Measurements from ENCODE around the gene VAV1.
A peak's percentile ranks its signal among the peaks of the same experiment; 100 is the strongest.
"Not testable (repeated sequence)": the region's sequence is repeated elsewhere in the genome, so short reads cannot be mapped to it uniquely, and the experiment has no call there.

The VAV1 gene

DNA sequence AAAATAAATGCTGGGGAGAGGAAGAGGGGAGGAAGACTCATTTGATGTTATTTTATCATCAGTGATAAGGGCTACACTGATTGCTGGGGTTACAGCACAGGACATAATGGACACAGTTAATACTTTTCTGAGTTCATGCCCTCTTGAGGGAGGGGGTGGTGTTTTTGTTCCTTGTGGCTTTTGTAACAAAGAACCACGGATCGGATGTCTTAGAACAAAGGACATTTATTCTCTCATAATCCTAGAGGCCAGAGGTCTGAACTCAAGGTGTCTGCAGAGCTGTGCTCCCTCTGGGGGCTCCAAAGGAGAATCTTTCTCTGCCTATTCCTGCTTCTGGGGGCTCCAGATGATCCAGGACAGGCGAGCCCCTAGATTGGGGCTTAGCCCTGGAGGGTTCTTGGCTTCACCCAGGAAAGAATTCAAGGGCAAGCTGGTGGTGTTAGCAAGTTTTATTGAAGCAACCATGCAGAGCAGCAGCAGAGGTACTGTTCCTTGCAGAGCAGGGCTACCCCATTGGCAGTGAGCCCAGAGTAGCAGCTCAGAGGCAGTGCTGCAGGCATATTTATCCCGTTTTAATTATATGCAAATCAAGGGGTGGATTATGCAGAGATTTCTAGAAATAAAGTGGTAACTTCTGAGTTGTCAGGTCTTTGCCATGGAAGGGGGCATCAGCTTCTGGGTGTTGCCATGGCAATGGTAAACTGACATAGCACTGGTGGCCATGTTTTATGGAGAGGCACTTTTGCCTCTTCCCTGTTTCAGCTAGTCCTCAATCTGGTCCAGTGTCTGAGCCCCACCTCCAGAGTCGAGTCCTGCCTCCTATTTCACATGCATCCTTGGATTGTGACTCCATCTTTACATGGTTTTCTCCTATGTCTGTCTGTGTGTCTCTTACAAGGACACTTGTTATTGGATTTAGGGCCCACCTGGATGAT, 18.0 kb downstream of the VAV1 start:
- DNase-seq (ENCODE audit: low read depth) = no peak

DNA sequence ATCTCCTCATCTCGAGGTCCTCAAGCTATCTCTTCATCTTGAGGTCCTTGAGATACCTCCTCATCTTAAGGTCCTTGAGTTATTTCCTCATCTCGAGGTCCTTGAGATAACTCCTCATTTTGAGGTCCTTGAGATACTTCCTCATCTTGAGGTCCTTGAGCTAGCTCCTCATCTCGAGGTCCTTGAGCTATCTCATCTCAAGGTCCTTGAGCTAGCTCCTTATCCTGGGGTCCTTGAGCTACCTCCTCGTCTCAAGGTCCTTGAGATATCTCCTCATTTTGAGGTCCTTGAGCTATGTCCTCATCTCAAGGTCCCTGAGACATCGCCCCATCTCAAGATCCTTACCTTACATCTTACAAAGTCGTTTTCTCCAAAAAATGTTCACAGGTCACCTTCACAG, 18.7 kb downstream of the VAV1 start:
- DNase-seq (ENCODE audit: low read depth) = no peak

DNA sequence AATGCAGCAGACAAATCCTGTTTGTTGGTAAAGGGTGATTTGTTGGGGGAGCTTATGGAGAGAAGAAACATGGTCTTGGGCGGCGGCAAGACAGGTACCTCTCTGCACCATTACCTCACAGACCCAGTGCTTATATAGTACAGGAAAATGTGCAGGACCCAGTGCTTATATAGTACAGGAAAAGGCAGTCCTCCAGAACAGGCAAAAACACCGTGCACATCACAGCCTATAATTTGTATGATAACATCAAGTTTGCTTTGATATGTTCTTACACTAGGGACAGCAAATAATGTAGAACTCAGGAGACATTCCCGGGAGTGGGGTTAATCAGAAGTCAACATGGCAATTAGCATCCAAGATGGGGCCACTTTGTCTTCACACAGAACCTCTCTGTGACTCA, 20.9 kb downstream of the VAV1 start:
- DNase-seq (ENCODE audit: low read depth) = no peak

DNA sequence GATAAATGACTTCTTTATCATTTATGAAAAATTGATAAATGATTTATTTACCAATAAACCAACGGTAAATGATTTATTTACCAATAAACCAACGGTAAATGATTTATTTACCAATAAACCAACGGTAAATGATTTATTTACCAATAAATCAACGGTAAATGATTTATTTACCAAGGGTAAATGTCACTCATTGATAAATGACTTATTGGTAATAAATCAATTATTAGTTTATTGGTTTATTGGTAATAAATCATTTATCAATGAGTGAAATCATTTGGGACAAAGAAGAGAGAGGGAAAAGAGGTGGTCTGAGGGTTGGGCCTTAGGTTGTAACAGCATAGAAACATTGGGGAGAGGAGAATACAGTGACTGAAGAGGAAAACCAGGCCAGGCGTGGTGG, 21.5 kb downstream of the VAV1 start:
- DNase-seq (ENCODE audit: low read depth) = no peak

DNA sequence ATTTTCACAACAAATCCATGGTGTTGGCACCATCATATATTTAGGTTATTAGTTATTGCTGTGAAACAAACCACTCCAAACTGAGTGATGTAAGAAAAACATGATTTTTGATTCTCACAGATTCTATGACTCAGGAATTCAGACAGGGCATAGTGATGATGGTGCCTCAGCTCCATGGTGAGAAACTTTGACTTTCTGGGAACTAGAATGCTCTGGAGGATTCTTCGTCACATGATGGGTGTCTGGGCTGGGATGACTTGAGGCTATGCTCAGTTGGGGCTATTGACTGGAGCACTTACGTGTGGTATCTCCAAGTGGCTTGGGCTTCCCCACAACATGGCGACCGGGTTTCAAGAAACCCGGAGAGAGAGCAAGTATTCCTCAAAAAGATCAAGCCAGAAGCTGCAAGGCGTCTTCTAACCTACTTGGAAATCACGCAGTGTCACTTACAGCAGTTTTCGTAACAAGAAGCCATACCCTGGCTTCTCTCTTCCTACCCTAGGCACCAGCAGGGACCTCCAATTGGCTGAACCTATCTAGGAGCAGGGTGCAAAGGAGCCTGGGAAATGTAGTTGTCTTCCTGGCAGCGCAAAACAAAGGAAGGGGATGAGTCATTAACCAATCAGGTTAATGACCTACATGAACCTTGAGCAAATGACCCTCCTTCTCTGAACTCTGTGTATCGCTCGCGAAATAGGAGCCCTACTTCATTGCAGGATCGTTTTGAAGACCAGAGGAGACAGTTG, 22.4 kb downstream of the VAV1 start:
- no peak for DNase-seq (ENCODE audit: low read depth)

DNA sequence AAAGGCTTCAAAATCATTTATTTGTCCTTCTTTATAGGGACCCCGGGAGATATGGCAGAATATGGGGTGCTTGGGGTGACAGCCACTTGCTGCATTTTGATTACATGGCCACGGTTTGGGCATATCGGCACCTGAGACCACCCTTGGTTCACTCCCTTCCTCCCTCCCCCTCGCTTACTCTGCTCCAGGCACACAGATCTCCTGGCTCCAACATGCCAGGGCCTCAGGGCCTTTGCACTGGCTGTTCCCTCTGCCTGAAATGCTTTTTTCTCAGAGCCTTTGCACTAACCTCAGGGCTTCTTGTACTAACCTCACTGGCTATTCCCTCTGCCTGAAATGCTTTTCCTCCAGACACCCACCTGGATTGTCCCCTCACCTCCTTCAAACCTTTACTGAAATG, 23.8 kb downstream of the VAV1 start:
- no peak for DNase-seq (ENCODE audit: low read depth)

DNA sequence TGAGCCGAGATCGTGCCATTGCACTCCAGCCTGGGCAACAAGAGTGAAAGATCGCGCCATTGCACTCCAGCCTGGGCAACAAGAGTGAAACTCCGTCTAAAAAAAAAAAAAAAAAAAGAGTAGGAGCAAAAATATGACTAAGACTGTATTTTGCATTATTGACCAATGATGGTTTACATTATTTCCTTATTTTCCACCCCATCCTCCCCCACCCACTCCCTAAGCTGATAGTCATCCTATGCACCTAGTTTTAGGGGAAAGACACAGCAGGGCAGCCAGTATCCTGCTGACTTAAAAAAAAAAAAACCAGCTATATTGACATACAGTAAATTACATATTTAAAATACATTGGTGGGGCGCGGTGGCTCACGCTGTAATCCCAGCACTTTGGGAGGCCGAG, 25.1 kb downstream of the VAV1 start:
- no peak for DNase-seq (ENCODE audit: low read depth)

DNA sequence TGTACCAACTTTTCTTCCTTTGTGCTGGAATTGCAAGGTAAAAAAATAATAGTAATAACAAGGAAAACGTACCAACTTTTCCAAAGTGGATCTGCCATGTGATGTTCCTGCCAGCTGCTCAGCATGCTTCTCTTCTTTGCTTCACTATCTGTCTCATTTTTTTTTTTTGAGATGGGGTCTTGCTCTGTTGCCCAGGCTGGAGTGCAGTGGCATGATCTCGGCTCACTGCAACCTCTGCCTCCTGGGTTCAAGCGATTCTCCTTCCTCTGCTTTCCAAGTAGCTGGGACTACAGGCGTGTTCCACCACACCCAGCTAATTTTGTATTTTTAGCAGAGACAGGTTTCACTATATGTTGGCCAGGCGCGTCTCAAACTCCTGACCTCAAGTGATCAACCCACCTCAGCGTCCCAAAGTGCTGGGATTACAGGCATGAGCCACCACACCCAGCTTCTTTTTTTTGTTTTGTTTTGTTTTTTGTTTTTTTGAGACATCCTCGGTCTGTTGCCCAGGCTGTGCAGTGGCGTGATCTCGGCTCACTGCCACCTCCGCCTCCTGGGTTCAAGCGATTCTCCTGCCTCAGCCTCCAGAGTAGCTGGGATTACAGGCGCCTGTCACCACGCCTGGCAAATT, 27.8 kb downstream of the VAV1 start:
- DNase-seq (ENCODE audit: low read depth) = not testable (repeated sequence)

DNA sequence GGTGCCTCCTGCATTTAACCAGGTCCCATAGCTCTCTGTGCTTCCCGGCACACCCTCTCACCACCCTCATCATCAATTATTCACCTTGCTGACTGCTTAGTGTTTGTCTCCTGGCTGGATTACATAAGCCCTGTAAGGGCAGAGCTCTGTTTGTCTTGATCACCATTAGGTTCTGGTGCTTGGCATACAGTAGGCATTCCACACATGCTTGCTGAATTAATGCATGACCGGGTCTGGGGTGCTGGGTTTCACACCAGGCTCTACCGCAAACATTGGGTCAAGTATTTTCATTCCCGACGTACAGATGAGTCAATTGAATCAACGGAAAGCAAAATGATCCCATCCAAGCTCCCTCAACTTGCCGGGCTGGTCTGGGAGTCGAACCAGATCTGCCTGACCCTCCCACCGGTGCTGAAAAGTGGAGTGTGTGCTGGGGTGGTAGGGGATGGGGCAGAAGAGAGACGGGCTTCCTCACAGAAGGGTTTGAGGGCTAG, 28.5 kb downstream of the VAV1 start:
- DNase-seq (ENCODE audit: low read depth) = peak; percentile 33

DNA sequence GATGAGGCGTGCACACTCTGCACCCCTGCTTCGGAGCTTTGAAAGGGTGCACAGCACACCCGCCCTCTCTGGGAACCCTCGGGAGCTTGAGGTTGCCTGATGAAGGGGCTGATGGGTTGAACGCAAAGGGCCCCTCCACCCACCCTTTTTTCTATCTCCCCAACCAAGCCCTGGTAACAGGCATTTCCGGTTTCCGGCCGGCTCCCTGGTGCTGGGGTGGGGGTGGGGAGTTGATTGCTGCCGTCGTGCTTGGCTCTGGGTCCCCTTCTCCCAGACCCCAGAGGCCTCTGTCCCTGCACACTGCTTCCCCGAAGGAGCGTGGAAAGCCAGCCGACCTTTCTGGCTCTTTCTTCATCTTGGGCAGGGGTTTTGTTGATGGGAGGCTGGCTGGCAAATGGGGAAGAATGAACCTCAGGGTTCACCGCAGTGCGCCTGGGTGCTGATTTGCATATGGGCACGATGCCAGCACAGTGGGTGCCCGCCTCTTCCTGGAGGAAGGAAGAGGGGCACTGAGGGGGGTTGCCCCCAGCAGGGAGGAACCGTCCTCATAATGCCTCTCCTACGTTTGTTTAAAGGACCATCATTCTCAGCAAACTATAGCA, 29.1 kb downstream of the VAV1 start:
- no peak for DNase-seq (ENCODE audit: low read depth)

DNA sequence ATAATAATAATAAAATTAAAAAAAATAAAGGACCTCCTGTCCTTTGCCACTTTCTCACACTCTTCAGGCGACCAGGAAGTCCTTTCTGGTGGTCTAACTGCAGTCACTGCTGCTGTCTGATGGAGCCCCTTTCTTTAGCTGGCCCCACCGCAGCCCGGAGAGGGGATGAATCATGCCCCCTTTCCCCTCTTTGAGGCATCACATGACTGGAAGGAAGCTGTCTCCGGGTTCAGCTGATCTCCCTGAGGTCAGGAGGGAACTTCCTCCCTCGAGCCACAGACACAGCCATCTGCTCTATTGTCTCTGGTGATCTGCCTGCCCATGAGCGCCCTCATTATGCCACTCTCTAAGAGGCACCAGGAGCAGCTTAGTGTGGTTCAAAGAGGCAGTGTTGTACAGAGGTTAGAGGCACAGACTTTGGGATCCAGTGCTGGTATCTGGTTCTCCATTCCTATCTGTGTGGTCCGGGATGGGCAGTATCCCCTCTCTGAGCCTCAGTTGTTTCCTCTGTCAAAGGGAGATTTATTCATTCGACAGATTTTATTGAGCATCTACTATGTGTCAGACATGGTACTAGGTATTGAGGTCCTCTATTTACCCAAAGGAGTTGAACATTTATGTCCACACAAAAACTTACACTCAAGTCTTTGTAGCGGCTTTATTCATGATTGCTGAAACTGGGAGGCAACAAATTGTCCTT, 30.0 kb downstream of the VAV1 start:
- no peak for DNase-seq (ENCODE audit: low read depth)

DNA sequence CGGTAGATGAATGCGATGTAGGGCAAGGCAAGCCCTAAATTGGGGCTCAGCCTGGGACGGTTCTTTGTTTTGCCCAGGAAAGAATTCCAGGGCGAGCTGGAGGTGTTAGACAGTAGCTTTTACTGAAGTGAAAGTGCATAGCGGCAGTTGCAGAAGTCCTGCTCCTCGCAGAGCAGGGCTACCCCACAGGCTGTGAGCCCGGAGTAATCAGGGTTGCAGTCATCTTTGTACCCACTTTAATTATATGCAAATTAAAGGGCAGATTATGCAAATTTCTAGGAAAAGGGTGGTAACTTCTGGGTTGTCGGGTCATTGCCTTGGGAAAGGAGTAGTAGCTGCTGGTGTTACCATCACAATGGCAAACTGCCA, 30.5 kb downstream of the VAV1 start:
- no peak for DNase-seq (ENCODE audit: low read depth)

DNA sequence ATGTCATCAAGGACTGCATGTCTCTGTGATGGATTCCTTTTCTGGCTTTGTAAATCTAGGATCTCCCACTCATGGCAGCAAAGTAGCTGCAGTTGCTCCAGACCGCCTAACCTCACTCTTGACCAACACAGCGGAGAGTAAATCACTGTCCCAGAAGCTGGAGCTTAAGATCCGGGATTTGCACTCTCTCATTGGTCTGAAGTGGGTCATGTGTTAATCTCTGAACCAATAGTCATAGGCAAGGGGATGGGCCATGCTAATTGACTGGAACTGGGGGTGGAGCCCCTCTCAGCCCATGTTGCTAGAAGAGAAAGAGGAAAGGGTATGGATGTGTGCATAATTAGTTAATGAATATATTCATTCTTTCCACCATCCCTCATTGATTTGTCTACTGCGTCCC, 34.0 kb downstream of the VAV1 start:
- no peak for DNase-seq (ENCODE audit: low read depth)

DNA sequence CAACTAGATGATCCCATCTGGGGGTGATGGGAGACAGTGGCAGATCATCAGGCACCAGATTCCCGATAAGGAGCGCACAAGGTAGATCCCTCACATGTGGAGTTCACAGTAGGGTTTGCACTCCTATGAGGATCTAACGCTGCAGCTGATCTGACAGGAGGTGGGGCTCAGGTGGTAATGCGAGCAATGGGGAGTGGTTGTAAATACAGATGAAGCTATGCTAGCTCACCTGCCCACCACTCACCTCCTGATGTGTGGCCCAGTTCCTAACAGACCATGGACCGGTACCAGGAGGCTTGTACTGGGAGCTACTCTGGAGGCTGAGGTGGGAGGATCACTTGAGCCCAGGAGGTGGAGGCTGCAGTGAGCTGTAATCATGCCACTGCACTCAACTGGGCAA, 34.8 kb downstream of the VAV1 start:
- no peak for DNase-seq (ENCODE audit: low read depth)

DNA sequence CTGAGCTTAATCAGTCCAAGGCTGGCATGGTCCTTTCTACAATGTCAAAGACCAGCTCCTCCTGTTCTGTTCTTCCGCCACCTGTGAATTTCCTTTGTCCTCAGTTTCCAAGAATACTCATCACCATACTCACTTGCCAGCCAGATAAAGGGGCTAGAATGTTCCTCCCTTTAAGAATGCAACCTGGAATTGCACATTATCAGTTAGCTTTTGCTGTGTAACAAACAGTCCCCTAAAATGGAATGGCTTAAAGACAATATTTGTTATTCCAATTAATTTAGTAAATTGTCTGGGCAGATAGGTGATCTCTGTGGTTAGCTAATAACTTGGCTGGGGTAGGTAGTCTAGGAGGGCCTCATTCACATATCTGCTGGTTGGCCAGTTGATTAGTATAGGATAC, 36.0 kb downstream of the VAV1 start:
- DNase-seq (ENCODE audit: low read depth) = no peak

DNA sequence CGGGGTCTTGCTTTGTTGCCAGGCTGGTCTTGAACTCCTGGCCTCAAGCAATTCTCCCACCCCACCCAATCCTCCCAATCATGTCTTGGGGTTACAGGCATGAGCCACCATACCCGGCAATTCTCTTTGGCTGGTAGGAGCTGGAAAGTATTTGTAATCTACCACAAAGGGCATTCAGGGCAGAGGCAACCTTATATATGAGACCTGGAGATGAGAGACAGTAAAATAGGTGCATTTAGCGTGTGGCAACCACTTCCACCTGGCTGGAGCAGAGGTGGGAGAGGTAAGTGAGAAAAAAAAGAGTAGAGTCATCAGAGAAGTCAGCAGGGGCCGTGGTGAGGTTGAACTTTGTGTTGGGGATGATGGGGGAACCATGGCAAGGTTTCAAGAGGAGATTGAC, 36.8 kb downstream of the VAV1 start:
- DNase-seq (ENCODE audit: low read depth) = no peak

DNA sequence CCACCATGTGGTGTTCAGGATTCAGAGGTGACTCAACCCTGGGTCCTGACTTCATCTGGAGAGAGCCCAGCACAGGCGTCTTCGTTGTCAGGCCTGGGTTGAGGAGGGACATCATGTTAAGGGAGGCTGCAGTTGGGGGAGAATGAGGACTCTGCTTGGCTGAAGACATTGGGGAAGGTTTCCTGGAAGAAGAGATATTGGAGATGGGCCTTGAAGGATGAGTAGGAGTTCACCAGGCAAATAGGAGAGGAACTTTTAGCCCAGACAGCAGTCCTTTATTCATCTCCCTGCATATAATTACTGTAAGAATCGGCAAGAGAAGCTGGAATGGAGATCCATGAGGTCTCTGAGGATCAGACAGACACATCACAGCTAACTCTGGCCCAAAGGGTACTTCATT, 38.9 kb downstream of the VAV1 start:
- no peak for DNase-seq (ENCODE audit: low read depth)

DNA sequence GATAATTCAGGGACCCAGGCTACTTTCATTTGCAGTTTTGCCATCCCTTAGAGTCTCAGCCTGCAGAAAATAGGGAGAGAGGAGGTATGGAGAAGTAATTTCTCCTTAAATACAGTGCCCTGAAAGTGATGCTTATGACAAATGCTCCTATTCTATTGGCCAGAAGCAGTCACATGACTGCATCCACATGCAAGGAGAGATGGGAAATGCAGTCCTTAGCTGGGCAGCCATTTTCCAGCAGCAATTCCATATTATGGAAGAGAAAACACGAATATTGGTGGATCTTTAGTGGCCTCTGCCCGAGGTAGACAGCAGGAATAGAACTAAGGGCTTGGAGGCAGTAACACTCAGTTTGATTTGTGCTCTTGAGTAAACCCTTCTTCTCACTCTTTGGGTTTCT, 39.4 kb downstream of the VAV1 start:
- peak; percentile 52 for DNase-seq (ENCODE audit: low read depth)

DNA sequence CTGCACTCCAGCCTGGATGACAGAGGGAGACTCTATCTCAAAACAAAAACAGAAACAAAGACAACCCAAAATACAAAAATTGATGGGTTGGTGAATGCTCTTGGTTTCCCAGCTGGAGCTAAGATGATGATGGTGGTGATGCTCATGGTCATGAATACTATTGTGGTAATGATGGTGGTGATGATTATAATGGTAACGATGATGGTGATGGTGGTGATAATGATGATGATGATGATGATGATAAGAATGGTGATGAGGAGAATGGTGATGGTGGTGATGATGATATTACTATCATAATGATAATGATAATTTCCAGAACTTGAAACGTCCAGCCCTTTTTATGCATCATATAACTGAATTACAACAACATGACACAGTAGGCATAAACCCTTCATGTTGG, 40.1 kb downstream of the VAV1 start:
- DNase-seq (ENCODE audit: low read depth) = no peak

DNA sequence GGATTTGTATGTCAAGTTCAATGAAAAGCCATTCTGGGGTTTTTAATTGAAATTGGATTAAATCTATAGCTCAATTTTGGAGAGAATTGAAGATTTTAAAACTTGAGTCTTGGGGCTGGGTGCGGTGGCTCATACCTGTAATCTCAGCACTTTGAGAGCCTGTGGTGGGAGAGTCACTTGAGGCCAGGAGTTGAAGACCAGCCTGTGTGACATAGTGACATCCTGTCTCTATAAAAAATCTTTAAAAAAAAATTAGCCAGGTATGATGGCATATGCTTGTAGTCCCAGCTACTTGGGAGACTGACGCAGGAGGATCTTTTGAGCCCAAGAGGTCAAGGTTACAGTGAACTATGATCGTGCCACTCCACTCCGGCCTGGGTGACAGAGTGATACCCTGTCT, 41.2 kb downstream of the VAV1 start:
- DNase-seq (ENCODE audit: low read depth) = no peak

DNA sequence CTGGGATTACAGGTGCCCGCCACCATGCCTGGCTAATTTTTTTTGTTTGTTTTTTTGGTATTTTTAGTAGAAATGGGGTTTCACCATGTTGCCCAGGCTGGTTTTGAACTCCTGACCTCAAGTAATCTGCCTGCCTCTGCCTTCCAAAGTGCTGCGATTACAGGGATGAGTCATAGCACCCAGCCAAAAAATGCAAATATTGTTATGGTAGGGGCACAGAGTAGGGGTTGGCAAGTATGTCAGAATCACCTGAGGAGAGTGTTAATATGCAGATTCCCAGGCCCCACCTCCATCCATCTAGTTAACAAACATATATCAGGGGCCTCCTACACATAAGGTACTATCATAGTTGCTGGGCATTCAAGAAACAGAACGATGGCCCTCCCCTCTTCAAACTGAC, 44.7 kb downstream of the VAV1 start:
- no peak for DNase-seq (ENCODE audit: low read depth)

DNA sequence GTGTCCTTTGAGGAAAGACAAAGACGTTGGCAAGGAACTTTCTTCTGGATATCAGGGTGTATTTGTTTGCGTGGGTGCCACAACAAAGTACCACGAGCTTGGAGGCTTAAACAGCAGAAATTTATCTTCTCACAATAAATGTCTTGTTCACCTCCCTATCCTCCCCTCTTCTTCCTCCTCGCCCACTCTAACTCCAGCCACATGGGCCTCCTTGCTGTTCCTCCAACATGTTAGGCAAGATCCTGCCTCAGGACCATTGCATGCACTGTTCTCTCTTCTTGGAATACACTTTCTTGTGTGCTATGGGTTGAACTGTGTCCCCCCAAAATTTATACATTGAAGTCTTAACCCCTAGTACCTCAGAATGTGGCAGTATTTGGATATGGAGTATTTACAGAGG, 45.7 kb downstream of the VAV1 start:
- no peak for DNase-seq (ENCODE audit: low read depth)
